GM18507 (cell line): Measurements from ENCODE around the gene SAC3D1.
"Not testable (repeated sequence)": the region's sequence is repeated elsewhere in the genome, so short reads cannot be mapped to it uniquely, and the experiment has no call there.

Source experiments
- DNase-seq: peaks from one replicate; pipeline ENCODE4 v3.0.0; 2011; ENCODE audit warnings: low read depth; ENCODE audit not compliant: insufficient read length; ENCODE audit errors: extremely low spot score
- FAIRE-seq: peaks from 2 replicates; lab custom pipeline; 2011; peaks lifted over from hg19 to GRCh38; lab: Jason Lieb, UNC

SAC3D1 gene

DNA sequence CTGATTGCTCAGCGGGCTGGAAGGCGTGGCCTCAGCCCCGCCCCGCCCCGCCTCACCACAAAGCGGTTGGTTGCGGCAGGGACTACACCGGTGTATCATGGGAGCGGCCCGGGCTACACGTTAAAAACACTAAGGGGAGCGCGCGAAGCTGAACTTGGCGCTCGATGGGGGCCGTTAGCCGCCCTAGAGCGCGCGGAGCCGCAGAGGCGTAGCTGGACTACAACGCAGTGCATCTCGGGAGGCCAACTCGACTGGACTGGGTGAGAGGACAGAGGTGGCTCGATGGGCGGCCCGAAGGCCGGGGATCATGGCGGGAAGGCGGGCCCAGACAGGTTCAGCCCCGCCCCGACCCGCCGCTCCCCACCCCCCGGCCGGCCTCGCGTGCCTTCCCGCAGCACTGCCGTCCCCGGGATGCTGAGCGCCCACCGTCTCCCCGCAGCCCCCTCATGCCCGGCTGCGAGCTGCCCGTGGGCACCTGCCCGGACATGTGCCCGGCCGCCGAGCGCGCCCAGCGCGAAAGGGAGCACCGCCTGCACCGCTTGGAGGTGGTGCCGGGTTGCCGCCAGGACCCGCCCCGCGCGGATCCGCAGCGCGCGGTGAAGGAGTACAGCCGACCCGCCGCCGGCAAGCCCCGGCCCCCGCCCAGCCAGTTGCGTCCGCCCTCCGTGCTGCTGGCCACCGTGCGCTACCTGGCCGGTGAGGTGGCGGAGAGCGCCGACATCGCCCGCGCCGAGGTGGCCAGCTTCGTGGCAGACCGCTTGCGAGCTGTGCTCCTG is at the start of gene SAC3D1:
TSS of gene SAC3D1 (plus strand) at position 364 of the 776 bp plus-strand sequence. CDS start at position 447, 83 bp downstream.
- DNase-seq (peak; percentile 92), FAIRE-seq (peak; percentile 97)

DNA sequence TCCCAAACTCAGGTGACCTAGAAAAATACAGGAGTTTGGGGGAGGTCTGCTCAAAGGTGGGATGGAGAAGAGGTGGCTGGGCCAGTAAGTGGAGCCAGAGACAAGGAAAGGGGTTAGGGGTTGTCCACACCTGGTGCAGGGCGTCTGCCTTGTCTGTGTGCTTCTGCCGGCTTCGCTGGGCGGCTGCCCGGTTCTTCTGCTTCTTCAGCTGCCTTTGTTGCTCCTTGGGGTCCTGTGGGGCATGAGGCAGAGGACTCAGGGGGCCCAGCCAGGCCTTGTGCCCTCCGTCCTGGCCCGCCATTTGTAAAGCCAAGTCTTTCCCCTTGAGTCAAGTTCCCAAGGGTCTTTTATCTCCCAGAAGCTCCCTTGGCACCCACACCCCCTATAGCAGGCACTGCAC is 46.7 kb upstream of the SAC3D1 start:
- DNase-seq = no peak
- no peak for FAIRE-seq

DNA sequence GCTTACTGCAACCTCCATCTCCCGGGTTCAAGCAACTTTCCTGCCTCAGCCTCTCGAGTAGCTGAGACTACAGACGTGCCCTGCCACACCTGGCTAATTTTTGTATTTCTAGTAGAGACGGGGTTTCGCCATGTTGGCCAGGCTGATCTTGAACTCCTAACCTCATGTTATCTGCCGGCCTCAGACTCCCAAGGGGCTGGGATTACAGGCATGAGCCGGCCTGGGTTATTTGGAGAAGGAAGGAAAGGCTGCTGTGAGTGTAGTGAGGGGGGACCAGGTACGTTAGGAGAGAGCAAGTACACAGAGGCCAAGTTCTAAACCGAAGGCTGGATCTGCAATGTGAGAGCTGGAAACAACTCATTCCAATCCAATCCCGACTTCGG is 44.7 kb upstream of the SAC3D1 start:
- DNase-seq = no peak
- no peak for FAIRE-seq

DNA sequence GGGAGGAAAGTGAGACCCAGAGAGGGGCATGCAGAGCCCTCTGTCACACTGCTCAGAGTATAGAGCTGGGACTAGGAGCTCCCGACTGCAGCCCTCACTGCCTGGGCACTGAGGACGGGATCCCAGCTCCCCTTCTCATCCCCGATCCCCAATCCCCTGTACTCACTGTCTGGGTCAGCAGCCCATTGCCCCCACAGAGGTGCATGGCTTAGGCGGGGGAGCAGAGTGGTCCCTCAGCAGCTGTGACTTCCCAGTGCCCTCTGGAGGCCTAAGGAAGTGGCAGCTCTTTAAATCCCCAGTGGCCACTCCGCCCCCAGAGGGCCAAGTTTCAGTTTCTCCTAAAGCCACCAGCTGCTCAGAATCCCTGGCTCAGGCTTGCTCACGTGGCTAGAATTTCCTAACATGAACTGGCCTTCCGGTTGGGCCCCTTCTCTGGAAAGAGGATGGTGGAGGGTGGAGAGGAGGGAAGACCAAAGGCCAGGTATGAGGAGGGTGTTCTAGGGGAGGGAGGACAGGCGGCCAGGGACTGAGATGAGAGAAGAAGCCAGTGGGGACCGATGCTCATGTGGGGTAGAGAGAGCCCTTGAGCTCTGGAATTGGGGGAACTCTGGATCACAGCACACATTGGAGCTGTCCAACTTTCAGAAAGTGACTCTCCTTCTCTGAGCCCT is 44.2 kb upstream of the SAC3D1 start, which contains the start of gene BATF2:
TSS of gene BATF2 (minus strand) at position 262 of the 671 bp plus-strand sequence. CDS start at position 205, 57 bp downstream.
- no peak for FAIRE-seq

DNA sequence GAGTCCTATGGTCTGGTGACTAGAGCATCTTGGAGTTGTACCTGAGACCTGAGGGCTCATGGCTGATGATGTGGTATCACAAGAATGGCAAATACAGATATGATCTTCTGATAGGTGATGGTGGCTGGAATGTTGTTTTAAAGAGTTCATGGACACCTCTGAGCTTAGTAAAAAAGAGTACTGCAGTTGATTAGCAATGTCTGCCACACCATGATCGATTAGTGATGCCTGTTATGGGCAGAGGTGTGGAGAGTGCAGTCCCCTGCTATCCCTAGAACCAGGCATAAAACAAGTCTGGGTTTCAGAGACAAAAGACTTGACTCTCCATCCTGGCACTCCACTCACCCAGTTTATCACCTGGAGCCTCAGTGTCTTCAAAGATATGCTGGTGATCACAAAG is 42.9 kb upstream of the SAC3D1 start:
- FAIRE-seq (no peak), DNase-seq (no peak)

More for the DNA sequence above, 44.2 kb upstream of the SAC3D1 start, which contains the start of gene BATF2:
- peak; percentile 29 for DNase-seq

DNA sequence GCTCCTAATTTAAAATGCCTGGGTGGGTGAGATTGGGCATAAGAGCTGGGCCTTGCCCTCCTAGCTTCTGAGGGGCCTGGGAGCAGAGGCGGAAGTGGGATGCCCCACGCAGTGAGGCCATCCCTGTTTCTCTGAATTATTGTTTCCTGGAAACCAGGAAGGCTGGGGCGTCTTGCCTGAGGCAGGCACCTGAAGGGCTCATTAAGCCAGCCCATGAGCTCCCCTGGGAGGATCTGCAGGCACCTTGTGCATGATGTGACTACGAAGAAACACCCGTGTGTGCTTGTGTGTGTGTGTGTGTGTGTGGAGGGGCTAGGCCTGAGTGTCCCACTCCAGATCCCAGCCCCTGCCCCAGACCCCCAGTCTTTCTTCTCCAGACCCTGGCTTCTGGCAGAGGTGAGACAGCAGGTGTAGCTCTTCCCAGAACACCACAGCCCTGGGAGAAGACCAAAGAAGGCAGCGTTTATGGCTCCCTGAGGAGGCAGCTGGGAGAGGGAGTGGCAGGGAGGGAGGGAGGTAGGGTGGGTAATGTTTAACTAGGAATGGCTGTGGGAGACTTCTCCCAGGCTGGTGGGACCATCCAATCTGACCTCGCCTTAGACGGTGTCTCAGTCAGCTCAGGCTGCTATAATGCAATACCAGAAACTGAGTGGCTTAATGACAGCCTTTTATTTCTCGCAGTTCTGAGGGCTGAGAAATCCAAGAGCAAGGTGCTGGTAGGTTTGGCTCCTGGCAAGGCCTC is 42.1 kb upstream of the SAC3D1 start:
- DNase-seq (no peak), FAIRE-seq (no peak)

DNA sequence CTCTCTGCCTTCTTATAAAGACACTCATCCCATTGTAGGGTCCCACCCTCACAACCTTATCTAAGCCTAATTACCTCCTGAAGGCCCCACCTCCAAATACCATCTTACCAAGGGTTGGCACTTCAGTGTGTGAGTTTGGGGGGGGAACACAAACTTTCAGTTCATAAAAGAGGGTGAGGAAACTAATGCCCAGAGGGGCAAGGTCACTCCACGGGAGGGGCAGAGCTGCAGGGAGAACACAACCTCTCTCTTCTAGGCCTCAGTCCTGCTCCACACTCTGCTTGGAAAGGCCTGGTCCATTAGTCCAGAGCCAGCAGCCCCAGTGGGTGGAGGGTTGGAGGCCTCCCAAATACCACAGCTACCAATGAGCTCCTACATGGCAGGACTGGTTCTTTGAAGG is 41.5 kb upstream of the SAC3D1 start:
- DNase-seq (no peak), FAIRE-seq (no peak)

DNA sequence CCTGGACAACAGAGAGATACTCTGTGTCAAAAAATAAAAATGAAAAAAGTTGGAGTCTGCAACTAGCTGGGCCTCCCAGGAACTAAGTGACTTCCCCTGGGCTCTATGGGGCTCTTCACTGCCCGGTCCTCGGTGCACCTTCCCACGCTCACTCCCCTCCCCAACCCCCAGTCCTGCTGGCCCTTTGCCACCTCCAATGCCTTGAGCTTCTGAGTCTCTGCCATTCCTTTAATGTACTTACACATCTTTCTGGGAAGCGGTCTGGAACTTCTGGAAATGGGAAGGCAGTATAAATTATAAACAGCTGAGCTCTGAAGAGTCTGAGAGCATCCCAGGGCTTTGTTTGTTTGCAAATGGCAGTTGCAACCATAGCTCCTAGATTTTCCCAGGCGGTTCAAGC is 38.3 kb upstream of the SAC3D1 start:
- FAIRE-seq = no peak
- no peak for DNase-seq

DNA sequence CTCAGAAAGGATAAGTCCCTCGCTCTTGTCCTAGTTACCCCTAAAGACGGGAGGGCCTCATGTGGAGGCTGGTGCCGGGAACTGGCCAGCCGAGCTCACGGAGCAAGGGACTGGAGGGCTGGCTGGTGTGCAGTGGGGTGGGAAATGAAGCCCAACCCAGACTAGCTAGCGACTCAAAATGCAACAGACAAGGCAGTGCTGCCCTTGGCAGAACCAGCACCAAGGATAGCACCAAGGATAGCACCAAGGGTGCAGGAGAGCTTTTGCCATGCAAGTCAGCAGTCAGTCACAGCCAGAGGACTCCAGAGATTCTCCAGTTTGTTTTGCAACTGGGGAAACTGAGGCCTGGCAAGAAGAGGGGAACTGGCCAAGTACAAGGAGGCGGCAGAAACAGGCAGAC is 37.7 kb upstream of the SAC3D1 start:
- DNase-seq (no peak), FAIRE-seq (no peak)

DNA sequence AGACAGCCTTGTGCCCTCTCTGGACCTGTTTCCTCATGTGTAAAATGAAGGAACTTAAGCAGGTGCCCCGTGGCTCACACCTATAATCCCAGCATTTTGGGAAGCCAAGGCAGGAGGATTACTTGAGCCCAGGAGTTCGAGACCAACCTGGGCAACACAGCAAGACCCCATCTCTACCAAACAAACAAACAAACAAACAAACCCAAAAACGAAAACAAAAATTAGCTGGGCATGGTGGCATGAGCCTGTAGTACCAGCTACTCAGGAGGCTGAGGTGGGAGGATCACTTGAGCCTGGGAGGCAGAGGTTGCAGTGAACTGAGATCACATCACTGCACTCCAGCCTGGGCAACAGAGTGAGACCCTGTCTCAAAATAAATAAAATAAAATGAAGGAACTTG is 37.0 kb upstream of the SAC3D1 start:
- not testable (repeated sequence) for FAIRE-seq, DNase-seq

DNA sequence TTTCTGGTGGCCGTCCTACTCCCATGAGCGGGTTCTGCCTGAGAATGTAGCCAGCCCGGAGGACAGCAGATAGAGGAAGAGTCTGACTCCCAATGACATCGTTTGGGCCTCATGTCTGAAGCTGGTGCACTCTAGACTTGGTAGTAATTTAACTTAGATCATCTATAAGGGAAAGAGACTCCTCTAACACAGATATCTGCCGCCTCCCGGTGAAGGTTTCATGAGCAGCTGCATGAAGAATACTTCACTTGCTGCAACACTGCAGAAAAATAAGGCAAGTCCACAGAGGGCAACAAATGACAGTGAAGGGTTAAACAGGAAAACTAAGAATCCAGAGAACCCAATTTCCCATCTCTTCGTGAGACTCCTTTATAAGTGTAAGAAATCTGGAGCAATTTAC is 33.0 kb upstream of the SAC3D1 start:
- FAIRE-seq (no peak), DNase-seq (no peak)

DNA sequence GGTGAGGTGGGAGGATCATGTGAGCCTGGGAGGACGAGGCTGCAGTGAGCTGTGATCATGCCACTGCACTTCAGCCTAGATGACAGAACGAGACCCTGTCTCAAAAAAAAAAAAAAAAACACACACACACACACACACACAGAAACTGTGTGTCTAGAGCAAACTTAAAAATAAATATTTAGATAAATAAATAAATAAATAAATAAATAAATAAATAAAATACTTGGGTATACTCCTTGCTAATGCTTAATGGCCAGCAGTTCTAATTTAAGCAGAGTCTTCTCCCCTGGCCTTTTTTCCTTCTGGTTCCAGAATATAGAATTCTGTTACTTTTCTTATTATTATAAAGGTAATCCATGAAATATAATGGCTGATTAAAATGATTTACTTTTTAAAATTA is 32.1 kb upstream of the SAC3D1 start:
- DNase-seq (no peak), FAIRE-seq (no peak)

DNA sequence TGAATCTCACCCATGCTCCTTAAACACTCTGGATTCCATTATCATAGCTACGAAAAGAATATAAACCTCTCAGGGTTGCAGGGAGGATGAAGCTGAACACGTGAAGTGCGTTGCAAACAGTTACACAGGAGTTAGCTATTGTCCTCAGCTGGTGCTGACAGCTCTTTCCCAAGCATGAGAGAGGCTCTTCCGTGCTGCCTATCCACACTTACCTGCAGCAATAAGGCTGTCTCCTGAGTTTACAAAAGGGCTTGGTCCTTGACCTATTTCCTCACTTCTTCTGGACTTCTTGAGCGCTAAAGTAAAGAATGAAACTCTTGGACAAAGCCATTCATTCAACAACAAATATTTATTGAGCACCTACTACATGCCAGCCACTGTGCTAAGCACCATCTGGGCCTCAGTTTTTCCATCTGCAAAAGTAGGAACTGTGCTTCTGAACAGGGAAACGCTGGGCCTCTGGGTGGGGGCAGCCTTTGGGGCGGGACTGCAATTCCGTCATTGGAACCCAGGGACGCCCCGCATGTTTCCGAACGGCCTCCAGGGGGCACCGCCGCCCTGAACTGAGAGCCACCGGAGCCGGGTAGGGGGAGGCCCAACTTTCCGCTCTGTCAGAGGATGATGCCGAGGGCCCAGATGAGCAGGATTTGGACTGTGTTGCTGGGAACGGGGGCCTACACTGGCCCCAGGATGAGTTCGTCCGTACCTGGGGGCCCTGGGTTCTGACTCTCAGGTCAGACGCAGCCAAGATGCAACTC is 27.7 kb upstream of the SAC3D1 start:
- peak; percentile 83 for DNase-seq
- peak; percentile 85 for FAIRE-seq

DNA sequence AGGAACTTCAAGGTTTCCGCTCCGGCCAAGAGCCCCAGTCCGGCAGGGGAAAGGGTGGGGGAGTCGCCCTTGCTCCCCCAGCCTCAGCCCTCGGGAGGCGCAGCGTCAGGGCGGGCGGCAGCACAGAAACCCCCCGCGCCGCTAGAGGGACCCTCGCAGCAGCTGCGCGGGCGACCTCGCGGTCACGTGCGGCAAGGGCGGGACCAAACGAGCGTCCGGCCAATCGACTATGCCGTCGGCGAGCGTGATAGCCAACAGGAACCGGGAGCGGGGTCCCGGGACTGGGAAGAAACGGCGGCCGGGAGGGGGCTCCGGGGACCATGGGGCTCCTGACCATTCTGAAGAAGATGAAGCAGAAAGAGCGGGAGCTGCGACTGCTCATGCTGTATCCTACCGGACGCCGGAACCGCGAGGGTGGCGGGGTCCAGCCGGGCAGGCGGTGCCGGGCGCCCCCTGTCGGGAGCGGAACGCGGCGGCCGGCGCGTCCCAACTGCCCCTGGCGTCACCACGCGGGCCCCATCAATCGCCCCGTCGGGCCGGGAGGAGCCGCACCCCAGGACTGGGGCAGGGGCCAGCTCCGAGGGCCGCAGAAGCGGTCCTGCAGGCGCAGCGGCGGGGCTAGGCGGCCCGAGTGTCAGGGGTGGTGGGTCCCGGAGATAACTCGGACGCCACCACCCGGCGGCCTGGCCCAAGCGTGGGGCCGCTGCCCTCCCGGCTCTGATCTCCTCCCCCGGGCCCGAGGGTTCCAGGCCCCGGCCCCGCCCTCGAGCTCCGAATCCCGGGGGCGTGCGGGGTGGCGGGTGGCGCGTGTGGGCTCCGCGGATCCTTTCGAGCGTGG is 26.9 kb upstream of the SAC3D1 start, which contains the start of gene ARL2:
TSS of gene ARL2 (plus strand) at position 273 of the 838 bp plus-strand sequence. CDS start at position 321, 48 bp downstream.
- peak; percentile 85 for FAIRE-seq
- DNase-seq = peak; percentile 91

DNA sequence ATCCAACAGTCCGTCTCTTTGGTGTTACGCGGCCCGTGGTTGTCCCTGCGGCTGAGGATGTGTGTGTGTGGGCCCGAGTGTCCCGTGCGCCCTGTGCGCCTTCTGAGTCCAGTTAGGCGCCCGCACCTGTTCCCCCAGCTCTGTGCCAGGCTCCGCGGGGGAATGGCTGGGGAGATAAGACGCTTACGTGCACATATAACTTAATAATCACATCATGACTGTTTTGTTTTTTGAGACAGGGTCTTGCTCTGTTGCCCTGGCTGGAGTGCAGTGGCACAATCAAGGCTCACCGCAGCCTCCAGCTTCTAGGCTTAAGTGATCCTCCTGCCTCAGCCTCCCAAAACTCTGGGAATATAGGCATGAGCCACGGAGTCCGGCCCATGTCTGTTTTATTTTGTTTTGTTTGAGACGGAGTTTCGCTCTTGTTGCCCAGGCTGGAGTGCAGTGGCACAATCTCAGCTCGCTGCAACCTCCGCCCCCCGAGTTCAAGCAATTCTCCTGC is 26.2 kb upstream of the SAC3D1 start:
- FAIRE-seq (no peak), DNase-seq (no peak)

DNA sequence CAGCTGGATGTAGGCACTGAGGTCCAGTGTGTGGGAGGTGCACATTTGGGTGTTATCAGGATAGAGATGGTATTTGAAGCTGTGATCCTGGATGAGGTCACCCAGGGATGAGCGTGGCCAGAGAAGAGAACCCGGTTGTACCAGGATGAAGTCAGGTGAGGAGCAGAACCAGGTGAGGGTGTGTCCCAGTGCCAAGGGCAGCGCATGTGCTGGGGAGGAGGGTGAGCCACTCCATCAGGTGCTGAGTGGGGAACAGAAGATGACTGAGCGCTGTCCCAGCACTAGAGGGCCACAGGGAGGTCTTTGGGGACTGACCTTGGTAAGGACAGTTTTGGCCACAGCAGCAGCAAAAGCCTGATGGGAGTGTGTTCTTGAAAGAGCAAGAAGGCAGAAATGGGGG is 24.3 kb upstream of the SAC3D1 start:
- FAIRE-seq = no peak

DNA sequence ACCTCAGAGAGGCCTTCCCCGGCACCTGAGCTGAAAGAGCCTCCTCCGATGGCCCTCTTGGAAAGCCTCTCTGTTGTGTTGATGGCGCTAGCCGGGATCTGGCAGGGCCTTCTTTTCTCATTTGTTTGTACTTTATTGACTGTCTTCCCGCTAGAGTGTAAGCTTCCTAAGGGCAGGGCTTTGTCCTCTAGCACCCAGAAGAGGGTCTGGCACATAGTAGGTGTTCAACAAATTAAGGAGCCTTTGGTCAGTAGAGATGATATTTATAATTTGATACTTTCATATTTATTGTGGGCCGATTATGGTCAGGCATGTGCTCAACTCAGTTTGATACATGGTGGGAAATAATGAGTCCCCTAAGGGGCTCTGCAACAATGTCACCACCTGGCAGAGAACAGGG is 23.1 kb upstream of the SAC3D1 start:
- FAIRE-seq (no peak), DNase-seq (no peak)

More for the DNA sequence above, 24.3 kb upstream of the SAC3D1 start:
- no peak for DNase-seq

DNA sequence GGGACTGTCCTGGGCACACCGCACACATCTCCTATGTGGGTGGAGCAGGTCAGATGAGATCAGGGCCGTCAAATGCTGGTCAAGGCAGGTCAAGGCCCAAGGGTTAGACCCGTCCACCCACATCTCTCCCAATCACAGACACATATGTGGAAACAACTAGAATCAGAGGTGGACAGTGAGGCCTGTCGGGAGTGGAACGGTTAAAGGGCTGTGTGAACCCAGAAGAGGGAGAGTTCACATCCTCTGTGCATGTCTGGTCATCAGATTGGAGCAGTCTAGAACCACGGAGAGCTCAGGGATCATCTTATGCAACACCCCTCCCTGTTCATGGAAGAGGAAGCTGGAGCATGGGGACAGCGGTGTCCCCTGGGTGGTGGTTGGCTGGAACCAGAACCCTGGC is 21.2 kb upstream of the SAC3D1 start:
- DNase-seq = no peak
- no peak for FAIRE-seq
